GM18508 (cell line): ENCODE measurements around the gene EPHA2.

Experiments
- ATAC-seq: cut with Tn5 transposase; IDR thresholded peaks from one replicate; pipeline ENCODE4 v1.9.1; 2021; ENCODE audit warnings: moderate number of reproducible peaks; ENCODE audit not compliant: insufficient read depth, unreplicated experiment

EPHA2 gene

GRCh38 chr1:16124377-16125087 lies 31.3 kb downstream of the EPHA2 start:
- ATAC-seq = no peak

DNA sequence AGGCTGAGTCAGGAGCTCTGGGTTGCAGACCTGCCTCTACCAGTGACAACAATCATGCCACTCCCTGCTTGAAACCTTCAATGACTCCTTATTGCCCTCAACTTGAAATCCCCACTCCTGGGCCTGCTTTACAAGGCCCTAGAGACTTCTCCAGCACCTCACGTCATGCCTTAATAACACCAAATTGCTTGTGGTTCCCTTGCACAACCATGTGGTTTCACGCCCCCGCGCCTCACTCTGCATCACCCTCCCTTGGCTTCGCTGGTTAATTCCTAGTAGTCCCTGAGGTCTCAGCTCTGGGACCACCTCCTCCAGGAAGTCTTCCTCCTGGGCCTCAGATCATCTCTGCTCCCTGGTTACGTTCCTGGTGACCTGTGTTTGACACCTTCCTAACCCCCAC lies 33.0 kb downstream of the EPHA2 start:
- ATAC-seq = no peak

DNA sequence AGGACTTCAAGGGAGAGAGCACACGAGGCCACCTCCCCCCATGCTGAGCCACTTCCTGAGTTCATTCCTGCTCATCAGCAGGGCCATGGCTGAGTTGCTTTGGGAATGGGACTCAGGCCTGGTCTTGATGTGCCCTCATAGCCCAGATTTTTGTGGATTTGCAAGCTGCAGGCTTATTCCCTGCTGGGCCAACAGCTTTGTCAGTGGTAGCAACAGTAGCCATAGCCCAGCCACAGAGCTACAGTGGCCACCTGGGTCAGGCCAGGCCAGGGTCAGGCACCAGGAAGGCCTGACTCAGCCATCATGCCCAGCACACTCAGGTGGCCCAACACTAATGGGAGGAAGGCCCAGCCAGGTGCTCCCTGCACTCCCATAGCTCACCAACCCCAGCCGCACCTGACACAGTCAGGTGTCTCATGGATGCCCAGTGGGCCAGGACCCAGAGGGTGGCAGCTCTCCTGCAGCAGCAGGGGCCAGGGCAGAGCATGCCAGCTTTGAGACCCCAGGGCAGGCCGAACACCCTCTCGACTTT lies 33.5 kb downstream of the EPHA2 start:
- ATAC-seq = no peak

GRCh38 chr1:16120940-16121410 lies 34.9 kb downstream of the EPHA2 start:
- ATAC-seq = no peak

DNA sequence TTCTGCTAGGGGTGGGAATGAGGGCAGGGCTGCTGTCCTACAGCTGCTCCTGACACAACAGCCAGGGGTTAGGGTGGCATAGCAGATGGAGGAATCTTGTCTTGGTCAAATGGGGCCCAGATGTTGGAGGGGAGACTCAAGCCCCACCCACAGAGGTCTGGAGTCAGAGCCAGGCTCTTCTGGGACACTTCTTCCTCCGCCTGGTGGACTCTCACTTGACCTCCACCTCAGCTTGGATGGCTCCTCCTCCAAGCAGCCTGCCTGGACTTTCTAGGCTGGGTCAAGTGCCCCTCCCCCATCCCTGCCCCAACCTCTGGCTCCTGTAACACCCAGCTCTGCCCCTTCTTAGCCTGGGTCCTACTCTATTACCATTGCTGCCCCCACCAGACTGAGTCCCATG lies 35.5 kb downstream of the EPHA2 start:
- ATAC-seq = no peak

- ATAC-seq = no peak
These were observed 35.9 kb downstream of the EPHA2 start for GRCh38 chr1:16119926-16120325.

DNA sequence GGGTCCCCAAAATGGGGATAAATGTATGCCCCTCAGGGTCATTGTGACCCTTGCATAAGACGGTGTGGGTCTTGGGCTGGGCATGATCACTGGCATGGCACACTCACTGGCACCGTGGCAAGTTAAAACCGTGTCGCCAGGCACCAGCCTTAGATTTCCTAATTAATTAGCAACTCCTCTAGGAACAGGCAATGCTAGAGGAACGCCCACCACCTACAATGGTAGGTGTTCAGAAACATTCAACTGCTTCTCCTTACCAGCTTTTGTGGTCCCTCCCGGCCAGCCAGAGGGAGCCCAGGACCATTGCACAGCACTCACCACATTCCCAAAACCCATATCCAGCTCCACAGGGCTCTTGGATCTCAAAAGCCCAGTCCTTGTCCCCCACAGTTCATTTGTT lies 36.4 kb downstream of the EPHA2 start:
- ATAC-seq = no peak

- ATAC-seq = no peak
These were observed 37.2 kb downstream of the EPHA2 start for GRCh38 chr1:16118706-16119105.

GRCh38 chr1:16117936-16118335 lies 37.9 kb downstream of the EPHA2 start:
- ATAC-seq = no peak

DNA sequence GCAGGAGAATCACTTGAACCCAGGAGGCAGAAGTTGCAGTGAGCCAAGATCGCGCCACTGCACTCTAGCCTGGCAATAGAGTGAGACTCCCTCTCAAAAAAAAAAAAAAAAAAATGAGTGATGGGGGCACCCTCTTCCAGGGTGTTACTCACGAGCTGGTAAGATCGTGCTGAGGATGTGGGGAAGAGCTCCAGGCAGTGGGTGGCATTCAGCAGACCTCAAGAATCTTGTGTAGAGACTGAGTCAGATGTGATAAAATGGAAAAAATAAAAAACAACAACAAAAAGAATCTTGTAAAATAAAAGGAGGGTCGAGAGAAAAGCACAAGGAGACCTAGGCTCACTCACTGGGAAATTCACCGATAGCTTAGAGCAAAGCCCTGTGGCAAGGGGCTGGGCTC lies 38.5 kb downstream of the EPHA2 start:
- no peak for ATAC-seq

DNA sequence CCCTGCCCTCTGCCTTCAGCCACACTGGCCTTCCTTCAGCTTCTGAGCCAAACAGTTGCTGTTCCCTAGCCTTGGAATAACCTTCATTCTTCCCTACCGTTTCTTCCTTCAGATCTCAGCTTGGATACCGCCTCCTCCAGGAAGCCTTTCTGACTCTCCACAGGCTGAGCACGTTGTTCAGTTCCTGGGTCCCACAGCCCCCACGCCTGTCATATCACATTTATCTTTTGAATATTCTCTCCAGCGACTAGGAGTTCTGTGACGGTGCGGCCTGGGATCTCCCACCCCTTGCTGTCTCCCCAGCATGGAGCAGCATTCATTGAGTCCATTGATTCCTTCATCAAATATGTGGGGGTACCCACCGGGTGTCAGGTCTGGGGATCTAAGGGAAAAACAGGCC lies 39.2 kb downstream of the EPHA2 start:
- no peak for ATAC-seq

- no peak for ATAC-seq
These were observed 39.9 kb downstream of the EPHA2 start for GRCh38 chr1:16116002-16116401.

GRCh38 chr1:16115468-16115983 lies 40.3 kb downstream of the EPHA2 start:
- ATAC-seq = no peak

- ATAC-seq = no peak
These were observed 41.1 kb downstream of the EPHA2 start for GRCh38 chr1:16114527-16115467.

- ATAC-seq = no peak
These were observed 43.0 kb downstream of the EPHA2 start for GRCh38 chr1:16112596-16113555.

DNA sequence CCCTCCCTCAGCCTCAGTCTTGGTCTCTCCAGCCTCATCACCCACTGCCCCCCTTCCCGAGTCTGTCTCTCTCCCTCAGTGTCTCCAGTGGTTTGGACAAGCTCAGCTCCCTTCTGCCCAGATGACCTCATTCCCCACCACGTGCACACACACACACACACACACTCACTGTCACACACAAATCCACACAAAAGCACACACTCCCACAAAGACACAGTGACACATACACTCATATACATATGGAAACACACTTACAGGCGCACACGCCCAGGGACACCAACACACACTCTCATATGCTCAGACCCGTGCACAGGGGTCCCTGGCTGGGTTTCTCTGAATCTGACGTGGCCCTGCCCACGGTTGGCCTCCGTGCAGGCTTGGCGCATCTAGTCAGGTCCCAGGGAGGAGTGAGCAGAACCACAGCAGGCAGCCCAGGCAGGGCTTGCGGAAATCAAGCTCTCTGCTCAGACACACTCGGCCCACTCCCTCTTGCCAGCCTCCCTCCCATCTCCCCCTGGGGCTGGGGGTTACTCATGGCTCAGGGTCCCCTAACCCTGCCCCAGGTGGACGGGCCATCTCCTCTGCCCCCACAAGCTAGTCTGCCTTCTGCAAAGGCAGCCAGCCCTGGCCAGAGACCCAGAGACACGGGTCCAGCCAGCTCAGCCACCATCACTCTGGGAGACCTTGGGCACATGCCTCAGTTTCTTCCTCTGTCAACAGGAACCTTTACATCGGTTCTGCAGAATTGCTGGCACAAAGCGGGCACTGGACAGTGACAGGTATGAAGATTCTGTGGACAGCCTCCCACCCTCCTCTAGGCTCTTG lies 43.9 kb downstream of the EPHA2 start:
- no peak for ATAC-seq

GRCh38 chr1:16110884-16111283 lies 45.0 kb downstream of the EPHA2 start:
- no peak for ATAC-seq

DNA sequence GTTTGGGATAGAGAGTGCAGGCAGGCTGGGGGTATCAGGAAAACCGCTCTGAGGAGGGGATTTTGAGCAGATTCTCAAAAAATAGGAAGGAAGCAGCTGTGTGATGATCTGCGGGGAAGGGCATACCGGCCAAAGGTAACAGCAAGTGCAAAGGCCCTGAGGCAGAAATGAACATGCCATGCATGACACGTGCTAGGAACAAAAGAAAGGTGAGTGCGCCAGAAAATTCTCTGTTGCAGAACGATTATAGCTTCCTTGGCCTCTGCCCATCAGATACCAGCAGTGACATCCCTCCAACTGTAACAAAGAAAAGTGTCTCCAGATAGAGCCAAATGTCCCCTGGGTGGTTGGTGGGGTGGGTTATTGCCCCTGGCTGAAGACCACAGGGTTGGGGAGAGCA lies 45.4 kb downstream of the EPHA2 start:
- ATAC-seq = no peak

GRCh38 chr1:16109571-16109970 lies 46.3 kb downstream of the EPHA2 start:
- ATAC-seq = no peak
